ENCODE results near the gene TEAD1. TPM values are rescaled to one million over a fixed set of nuclear protein-coding genes. Genes with fewer than 3 reads are reported as not detected.

Gene TEAD1
- total RNA-seq, 4 donors from 2014 or later, result 46.4 to 214 (median 61.2) TPM

DNA sequence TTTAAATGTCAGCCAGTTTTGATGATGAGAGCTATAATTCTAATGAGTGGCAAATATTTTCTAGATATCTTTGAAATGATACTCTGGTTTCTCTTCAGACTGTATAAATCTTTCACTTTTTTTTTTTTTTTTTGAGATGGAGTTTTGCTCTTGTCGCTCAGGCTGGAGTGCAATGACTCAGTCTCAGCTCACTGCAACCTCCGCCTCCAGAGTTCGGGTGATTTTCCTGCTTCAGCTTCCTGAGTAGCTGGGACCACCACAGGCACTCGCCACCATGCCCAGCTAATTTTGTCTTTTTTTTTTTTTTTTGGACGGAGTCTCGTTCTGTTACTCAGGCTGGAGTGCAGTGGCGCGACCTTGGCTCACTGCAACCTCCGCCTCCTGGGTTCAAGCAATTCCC is 113.6 kb downstream of the TEAD1 start:
- Histone ChIP-seq H3K36me3 (no peaks in the 10 kb centered on the region), H3K9me3 (no peaks in the 10 kb centered on the region), H3K27ac (no peak overlapping the region), H3K4me1 (no peaks in the 10 kb centered on the region), H3K27me3 (no peaks in the 10 kb centered on the region), H3K4me3 (no peak overlapping the region)
- 80 to 81% methylated on average over 4 to 9 of the region's 9 CpGs for WGBS, 2 donors (ENCODE audit: low coverage in 1 of 2)
- in situ Hi-C loops (cut with MboI; ENCODE audit: low pct_ligation_motif_present in 1 of 4, low pct_unique_long_range_greater_than_20kb in 1 of 4, low sequenced_read_pairs in 3 of 4) (no loop called here), intact Hi-C loops (cut with DNase I; ENCODE audit: low total_unique reads) (no loop called here)
- no peak for DNase-seq
- no peak for TF ChIP-seq POLR2A (IDR thresholded peaks at IDR 0.05)

DNA sequence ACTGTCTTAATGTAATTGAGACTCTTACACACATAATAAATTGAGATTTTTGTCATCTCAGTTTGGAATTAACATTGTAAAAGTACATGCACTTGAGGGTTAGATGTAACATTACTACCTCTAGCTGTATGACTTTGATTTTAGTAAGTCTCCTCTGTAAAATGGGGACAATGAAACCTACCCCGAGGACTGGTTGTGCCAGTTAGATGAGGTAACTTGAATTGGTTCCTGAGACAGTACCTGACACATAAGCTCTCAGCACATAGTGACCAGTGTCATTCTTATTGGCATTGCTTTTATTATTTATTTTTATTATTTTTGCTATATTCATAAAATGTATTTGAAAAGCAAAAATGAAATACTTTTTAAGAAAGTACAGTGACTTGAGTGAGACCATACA is 114.8 kb downstream of the TEAD1 start:
- H3K27me3 ChIP-seq, result no peaks in the 10 kb centered on the region
- no peak for TF ChIP-seq POLR2AphosphoS5 (IDR thresholded peaks at IDR 0.05)
- TF ChIP-seq POLR2A (IDR thresholded peaks at IDR 0.05), result no peak
- TF ChIP-seq, protein P1, sequence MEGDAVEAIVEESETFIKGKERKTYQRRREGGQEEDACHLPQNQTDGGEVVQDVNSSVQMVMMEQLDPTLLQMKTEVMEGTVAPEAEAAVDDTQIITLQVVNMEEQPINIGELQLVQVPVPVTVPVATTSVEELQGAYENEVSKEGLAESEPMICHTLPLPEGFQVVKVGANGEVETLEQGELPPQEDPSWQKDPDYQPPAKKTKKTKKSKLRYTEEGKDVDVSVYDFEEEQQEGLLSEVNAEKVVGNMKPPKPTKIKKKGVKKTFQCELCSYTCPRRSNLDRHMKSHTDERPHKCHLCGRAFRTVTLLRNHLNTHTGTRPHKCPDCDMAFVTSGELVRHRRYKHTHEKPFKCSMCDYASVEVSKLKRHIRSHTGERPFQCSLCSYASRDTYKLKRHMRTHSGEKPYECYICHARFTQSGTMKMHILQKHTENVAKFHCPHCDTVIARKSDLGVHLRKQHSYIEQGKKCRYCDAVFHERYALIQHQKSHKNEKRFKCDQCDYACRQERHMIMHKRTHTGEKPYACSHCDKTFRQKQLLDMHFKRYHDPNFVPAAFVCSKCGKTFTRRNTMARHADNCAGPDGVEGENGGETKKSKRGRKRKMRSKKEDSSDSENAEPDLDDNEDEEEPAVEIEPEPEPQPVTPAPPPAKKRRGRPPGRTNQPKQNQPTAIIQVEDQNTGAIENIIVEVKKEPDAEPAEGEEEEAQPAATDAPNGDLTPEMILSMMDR (IDR thresholded peaks at IDR 0.05), result no peak
- TF ChIP-seq EP300 (IDR thresholded peaks at IDR 0.05; ENCODE audit: low read depth), result no peak
- 52 to 71% methylated on average over 1 of the region's 1 CpG for WGBS, 2 donors (ENCODE audit: low coverage in 1 of 2)
- no peaks in the 10 kb centered on the region for H3K9me3 ChIP-seq
- no peaks in the 10 kb centered on the region for H3K36me3 ChIP-seq
- no peak for DNase-seq
- no peaks in the 10 kb centered on the region for H3K4me1 ChIP-seq
- H3K4me3 ChIP-seq, result no peak overlapping the region
- intact Hi-C loops (cut with DNase I; ENCODE audit: low total_unique reads) (no loop called here), in situ Hi-C loops (cut with MboI; ENCODE audit: low pct_ligation_motif_present in 1 of 4, low pct_unique_long_range_greater_than_20kb in 1 of 4, low sequenced_read_pairs in 3 of 4) (no loop called here)
- no peak overlapping the region for H3K27ac ChIP-seq

GRCh38 chr11:12789596-12790215 is 115.5 kb downstream of the TEAD1 start:
- TF ChIP-seq, protein P1 (IDR thresholded peaks at IDR 0.05), result no peak
- TF ChIP-seq POLR2AphosphoS5 (IDR thresholded peaks at IDR 0.05) (no peak), EP300 (IDR thresholded peaks at IDR 0.05; ENCODE audit: low read depth) (no peak), POLR2A (IDR thresholded peaks at IDR 0.05) (no peak)
- Histone ChIP-seq H3K27ac (no peak overlapping the region), H3K4me1 (no peaks in the 10 kb centered on the region), H3K9me3 (no peaks in the 10 kb centered on the region), H3K36me3 (no peaks in the 10 kb centered on the region), H3K4me3 (no peak overlapping the region), H3K27me3 (no peaks in the 10 kb centered on the region)
- intact Hi-C loops (cut with DNase I; ENCODE audit: low total_unique reads), result no loop called here
- in situ Hi-C loops (cut with MboI; ENCODE audit: low pct_ligation_motif_present in 1 of 4, low pct_unique_long_range_greater_than_20kb in 1 of 4, low sequenced_read_pairs in 3 of 4), result no loop called here
- no peak for DNase-seq
- WGBS, 2 donors (ENCODE audit: low coverage in 1 of 2), result 81% methylated on average over 9 of the region's 9 CpGs; no CpG with 5 or more reads in 1 of the 2 donors

DNA sequence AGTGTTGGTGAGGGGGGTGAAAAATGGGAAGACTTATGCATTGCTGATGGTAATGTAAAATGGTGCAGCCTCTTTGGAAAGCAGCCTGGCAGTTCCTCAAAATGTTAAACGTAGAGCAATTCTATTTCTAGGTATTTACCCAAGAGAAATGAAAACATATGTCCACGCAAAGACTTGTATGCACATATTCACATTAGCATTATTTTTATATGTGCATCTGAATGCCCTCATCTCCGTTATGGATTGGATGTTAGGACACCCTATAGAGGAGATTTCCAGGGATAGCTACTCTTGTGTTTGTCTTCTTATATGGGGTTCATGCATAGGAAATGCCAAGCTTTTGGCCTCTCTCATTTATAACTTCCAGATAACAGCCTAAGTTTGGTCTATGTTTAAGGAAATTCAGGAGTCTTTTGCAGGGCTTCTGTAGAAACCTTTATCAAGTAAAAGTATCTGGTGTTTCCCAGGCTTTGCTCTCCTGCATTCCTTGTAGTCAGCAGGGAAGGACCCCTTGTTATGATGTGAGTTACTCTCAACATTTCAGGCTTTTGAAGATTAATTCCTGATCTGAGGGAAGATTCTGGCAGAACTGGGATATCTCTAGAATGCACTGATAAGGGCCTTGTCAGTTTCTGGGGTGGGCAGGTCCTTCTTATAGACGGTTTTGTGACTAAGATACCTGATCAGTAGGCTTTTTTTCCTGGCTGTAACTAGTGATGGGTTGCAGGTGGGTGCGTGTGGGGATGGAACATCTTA is 116.8 kb downstream of the TEAD1 start:
- no peak for TF ChIP-seq EP300 (IDR thresholded peaks at IDR 0.05; ENCODE audit: low read depth)
- no peak for TF ChIP-seq POLR2A (IDR thresholded peaks at IDR 0.05)
- no peak for TF ChIP-seq POLR2AphosphoS5 (IDR thresholded peaks at IDR 0.05)
- TF ChIP-seq, protein P1 (IDR thresholded peaks at IDR 0.05), result no peak
- WGBS, 2 donors (ENCODE audit: low coverage in 1 of 2), result 74 to 100% methylated on average over 2 to 5 of the region's 5 CpGs
- intact Hi-C loops (cut with DNase I; ENCODE audit: low total_unique reads) (no loop called here), in situ Hi-C loops (cut with MboI; ENCODE audit: low pct_ligation_motif_present in 1 of 4, low pct_unique_long_range_greater_than_20kb in 1 of 4, low sequenced_read_pairs in 3 of 4) (no loop called here)
- no peaks in the 10 kb centered on the region for H3K9me3 ChIP-seq
- H3K4me3 ChIP-seq, result no peak overlapping the region
- H3K36me3 ChIP-seq, result no peaks in the 10 kb centered on the region
- H3K27ac ChIP-seq, result no peak overlapping the region
- H3K27me3 ChIP-seq, result no peaks in the 10 kb centered on the region
- no peaks in the 10 kb centered on the region for H3K4me1 ChIP-seq
- no peak for DNase-seq
